ENCODE data around the gene ABCG1.

The ABCG1 gene

GRCh38 chr21:42209801-42210479, 9.0 kb upstream of the ABCG1 start:
- TF ChIP-seq CTCF (conservative IDR thresholded peaks at IDR 0.05), result no peak
- no peak overlapping the region for H3K27ac ChIP-seq

GRCh38 chr21:42212266-42212665, 6.7 kb upstream of the ABCG1 start:
- no peak for TF ChIP-seq CTCF (conservative IDR thresholded peaks at IDR 0.05)
- H3K27ac ChIP-seq, result no peak overlapping the region

GRCh38 chr21:42213082-42213774, 5.7 kb upstream of the ABCG1 start:
- no peak overlapping the region for H3K27ac ChIP-seq
- TF ChIP-seq CTCF (conservative IDR thresholded peaks at IDR 0.05), result no peak

- no peak for TF ChIP-seq CTCF (conservative IDR thresholded peaks at IDR 0.05)
- no peak overlapping the region for H3K27ac ChIP-seq
Measured at GRCh38 chr21:42214081-42214750, 4.7 kb upstream of the ABCG1 start.

- no peak for TF ChIP-seq CTCF (conservative IDR thresholded peaks at IDR 0.05)
- no peak overlapping the region for H3K27ac ChIP-seq
Measured at GRCh38 chr21:42214921-42215320, 4.0 kb upstream of the ABCG1 start.

GRCh38 chr21:42215942-42216725, 2.8 kb upstream of the ABCG1 start:
- no peak for TF ChIP-seq CTCF (conservative IDR thresholded peaks at IDR 0.05)
- H3K27ac ChIP-seq, result no peak overlapping the region

All from VCaP (cell line).